RCC 7860 (cell line): Measurements from ENCODE around the gene ANKRD60.

Experiments
- DNase-seq: peaks from one replicate; pipeline ENCODE4 v3.0.0-alpha.2; 2015; ENCODE audit warnings: low spot score
- FAIRE-seq: peaks from 2 replicates; lab custom pipeline; 2012; peaks lifted over from hg19 to GRCh38; lab: Jason Lieb, UNC

Gene ANKRD60

DNA sequence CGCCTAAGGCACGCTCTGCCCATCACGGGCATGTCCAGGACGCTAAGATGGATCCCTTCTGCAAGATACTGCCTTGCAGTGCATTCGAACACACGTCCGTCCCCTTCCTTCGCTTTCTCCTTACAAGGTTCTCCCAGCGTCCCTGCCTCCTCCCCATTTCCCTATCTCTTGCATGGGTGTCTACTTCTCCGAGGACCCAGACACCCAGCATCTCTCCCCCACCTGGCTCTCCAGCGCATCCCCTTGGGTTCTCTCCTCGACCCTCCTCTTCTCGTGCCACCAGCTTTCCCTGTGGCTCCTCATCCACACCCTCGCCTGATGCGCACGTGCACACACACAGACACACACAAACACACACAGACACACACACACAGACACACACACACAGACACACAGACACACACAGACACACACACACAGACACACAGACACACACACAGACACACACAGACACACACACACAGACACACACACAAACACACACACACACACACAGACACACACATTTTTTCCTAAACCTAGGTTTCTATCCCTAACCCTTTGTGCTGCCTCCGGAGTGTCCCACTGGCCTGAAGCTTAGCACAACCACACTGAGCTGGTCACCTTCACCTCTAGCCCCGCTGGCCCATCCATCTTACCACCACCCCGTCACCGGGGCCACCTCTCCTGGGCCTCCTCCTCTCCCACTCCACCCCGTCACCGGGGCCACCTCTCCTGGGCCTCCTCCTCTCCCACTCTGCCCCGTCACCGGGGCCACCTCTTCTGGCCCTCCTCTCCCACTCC lies 31.9 kb downstream of the ANKRD60 start:
- no peak for FAIRE-seq
- no peak for DNase-seq

DNA sequence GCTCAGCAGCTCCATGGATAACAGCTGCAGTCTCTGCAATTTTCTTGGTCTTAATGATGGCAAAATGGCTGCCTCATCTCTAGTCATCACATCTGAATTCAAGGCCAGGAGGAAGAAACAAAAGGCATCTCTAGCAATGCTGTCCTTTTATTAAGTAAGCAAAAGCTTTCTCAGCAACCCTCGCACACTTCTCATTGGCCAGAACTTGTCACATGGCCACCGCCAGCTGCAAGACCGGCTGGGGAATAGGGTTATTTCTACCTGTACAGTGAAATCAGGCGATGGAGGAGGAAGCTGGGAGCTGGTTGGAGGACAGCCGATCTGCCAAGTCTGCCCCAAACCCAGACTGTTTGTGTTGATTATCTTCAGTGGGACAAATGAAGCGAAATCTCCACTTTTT lies 33.4 kb downstream of the ANKRD60 start:
- FAIRE-seq: no peak
- DNase-seq: no peak

DNA sequence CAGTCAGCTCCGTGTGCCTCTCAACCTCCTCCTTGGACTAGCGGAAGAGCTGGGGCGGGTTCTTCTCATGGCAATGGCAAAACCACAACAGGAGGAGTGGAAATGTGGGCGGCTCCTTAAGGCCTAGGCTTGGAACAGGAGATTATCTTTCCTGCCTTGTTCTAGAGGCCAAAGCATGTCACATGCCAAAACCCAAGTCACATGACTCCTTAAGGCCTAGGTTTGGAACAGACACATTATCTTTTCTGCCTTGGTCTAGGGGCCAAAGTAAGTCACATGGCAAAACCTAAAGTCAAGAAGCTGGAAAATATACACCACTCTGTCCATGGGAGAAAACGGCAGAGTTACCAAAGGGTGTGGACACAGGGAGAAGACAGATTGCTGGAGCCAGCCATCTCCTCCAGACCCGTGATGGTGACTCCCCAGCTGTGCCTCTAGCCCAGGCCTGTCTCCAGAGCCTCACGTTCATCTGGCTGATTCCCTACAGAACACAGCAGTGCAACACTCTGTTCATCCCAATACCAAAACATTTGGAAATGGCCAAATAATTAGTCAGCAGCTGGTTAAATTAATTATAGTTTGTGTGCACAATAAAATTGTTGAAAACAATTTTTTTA lies 34.2 kb downstream of the ANKRD60 start:
- no peak for FAIRE-seq

DNA sequence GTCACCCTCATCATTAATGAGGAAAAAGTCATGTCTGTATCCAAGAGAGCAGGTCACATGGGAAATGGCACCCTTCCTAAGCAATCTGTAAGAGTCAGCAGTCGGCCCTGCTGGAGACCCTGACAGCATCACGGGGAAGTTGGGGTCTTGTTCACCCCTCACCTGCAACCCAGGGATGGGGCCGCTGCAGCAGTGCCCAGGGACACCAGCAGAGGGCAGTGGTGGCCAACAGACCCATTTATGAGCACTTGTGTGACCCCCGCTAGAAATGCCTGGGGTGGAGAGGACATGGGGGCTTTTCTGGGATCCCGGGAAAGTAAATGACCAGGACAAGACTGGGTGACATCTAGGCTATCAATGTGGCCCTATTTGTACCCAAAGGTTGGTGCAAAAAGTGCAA lies 35.9 kb downstream of the ANKRD60 start:
- DNase-seq: no peak

More for the DNA sequence above, 34.2 kb downstream of the ANKRD60 start:
- no peak for DNase-seq

DNA sequence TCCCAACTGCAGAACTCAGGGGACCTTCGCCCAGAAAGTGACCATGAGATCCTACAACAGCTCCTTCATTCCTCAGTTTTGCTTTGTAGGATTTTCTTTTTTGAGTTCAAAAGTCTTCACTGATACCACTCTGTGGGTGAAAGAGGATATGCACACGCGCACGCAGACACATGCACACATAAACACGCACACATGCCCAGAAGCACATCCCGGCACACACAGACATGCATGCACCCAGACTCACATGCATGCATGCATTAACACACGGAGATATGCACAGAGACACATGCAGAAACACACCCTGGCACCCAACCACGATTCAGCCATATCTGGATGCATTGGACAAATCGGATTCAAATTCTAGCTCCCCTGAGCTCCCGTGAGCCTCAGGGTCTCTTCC lies 36.4 kb downstream of the ANKRD60 start:
- no peak for FAIRE-seq
- DNase-seq: no peak

More for the DNA sequence above, 35.9 kb downstream of the ANKRD60 start:
- FAIRE-seq: no peak

DNA sequence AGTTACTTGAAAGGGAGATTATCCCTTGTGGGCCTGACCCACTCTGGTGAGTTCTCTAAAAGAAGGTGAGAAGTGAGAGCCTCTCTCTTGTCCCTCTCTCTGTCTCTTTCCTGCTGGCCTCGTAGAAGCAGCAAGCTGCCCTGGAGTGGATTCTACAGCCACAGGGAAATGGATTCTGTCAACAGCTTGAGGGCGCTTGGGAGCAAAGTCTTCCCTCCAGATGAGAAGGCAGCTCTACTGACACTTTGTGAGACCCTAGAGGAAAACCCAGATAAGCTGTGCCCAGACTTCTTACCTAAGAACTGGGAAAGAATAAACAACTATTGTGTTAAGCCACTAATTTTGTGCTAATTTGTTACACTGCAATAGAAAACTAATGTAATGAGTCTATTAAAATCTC lies 39.9 kb downstream of the ANKRD60 start:
- no peak for DNase-seq
- FAIRE-seq: no peak

DNA sequence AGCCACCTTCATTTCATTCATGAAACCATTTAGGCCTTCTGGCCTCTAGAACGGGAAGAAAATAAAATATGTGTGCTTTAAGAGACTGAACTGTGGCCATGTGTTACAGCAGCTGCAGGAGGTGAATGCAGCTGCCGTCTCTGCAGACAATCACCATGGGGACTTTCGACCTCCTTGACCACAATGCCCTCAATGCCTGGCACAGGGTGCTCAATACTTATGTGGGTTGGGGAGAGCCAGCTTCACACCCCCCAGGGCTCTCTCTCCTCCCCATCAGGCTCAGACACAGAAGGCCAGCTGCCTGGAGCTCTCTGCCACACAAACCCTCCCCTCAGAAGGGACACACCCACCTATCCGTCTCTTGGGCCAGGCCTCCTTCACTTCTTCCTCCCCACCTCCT lies 43.5 kb downstream of the ANKRD60 start:
- FAIRE-seq (no peak), DNase-seq (no peak)

DNA sequence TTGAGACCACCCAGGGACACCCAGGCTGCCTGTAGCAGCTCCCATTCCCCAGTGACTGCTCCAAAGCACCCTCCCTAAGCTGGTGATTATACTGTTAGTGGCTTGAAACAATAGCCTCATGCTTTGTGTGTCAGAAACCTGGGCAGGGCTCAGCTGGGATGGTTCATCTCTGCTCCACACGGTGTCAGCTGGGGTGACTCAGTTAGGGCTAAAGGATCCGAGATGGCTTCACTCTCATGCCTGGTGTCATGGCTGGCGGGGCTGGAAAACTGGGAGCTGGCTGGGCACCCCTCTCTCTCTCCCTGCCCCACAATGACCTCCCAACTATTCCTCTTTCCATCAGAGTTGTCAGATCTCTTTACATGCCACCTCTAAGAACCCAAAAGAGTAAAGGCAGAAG lies 44.4 kb downstream of the ANKRD60 start:
- FAIRE-seq (no peak), DNase-seq (no peak)

DNA sequence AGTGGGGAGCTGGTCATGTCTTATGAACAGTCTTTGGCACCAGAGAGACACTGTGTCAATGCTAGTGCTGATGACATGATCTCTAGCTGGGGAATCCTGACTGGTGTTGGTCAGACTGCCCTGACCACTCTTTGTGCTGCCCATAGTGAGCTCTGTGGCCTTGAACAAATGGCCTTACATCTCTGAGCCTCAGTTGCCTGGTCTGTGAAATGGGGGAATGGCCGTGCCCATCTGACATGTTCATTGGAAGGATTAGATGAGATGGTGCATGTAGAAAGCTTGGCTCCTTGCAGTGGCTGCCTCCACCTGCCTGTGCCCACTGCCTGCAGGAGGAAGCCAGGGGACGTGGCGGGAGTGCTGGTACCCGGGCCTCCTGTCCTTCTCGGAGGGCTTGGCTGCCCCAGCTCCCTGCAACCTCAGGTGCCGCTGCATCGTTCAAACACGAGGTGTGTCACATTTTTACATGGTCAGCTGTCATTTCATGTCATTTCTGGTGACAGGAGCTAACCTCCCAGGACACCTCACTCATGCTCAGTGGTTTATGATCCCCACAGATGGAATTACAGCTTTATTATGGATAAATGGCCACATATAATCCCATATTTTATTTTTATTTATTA lies 45.8 kb downstream of the ANKRD60 start:
- DNase-seq: no peak
- FAIRE-seq: no peak

DNA sequence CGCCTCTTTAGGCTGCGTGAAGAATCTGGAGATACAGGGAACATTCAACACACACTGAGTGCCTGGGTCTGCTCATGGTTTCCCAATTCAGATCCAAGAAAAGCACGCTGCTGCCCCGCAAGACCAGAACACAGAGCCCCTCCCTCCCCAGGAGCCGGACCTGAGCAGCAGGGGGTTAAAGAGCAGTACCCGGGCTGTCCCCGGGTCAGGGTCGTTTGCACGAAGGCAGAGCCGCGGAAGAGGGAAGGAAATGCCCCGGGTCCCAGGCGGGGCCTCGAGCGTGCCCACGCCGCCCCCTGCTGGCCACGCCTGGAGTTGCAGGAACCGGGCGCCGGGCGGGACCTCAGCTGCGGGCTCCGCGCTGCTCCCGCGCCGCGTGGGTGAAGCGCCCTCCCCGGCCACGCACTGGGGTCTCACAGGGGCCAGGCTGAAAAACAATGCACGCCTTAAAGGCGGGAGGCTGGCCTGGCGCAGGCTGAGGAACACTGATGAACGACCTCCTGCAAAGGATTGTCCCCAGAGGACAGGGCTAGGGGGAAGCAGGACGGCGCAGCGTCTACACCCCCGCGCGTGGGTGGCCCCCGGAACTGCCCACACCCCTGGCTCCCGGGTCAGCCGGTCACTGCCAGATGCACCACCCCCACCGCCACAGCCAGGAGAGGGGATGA lies 48.9 kb downstream of the ANKRD60 start:
- FAIRE-seq (no peak), DNase-seq (peak; percentile 35)

DNA sequence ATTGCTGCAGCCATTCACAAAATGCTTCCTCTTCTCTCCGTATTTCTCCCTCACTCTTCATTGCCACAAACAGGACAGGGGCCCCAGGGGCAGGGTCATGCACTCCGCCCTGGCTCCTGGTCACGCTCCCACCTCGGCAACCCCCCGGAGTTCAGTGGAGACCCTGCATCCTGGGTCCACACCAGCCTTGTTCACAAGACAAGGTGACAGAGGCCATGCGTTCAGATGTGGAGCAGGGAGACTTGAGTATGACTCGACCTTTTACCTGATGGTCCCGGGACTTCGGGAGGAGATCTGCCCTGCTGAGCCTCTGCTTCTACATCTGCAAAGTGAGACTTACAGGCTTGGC lies 49.4 kb downstream of the ANKRD60 start:
- FAIRE-seq: no peak
- DNase-seq: no peak

DNA sequence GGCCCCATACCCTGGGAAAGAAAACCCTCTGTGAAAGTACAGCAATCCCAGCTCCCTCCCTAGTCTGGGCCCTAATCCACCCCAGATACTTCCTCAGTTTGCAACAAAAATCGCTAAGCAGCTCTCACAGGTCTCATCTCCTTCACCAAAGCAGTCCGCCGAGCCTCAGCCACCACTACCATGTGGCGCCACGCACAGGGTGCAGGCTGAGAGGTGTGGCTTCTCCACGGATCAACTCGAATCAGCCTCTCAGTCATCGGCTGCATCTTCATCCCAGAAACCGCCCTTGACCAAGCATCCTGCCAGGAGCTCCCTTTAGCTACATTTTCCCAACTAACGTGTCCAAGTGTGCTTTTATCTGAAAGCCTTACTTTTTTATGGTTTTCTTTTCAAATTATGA lies 50.7 kb downstream of the ANKRD60 start:
- no peak for FAIRE-seq
- DNase-seq: no peak

DNA sequence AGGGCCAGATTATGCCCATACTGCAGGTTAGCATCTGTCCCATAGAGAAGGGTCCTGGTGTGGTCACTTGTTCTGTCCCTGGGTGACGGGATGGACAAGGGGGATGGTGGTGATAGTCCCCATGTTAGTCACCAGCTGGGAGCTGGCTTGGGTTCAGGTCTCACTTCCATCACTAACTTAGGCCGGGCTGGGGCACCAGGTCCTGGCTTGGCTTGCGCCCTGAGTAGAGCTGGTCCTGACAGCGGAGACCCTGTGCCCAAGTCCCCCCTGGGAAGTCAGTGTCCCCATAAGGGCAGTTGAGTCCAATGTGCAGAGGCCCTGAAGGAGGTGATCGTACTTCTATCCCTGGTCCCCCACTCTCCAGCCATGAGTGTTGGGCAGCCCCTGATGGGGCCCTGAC lies 52.6 kb downstream of the ANKRD60 start:
- no peak for FAIRE-seq
- no peak for DNase-seq

DNA sequence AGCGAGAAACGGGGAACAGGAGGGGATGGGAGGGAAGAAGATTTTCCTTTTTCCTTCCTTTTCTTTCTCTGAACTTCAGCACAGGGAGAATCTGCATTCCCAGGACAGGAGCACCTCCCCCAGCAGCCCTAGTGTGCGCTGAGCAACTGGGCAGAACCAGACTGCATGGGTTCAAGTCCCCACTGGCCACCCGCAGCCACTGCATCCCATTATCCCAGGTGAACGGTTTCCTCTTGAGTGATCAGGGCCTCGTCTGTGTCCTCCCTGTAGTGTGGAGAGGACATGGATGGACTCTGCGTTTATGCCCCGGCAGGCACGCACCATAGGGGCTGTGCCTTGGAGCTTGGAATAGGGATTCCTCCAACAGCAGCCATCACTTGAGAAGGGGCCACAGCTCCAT lies 53.0 kb downstream of the ANKRD60 start:
- FAIRE-seq: no peak

DNA sequence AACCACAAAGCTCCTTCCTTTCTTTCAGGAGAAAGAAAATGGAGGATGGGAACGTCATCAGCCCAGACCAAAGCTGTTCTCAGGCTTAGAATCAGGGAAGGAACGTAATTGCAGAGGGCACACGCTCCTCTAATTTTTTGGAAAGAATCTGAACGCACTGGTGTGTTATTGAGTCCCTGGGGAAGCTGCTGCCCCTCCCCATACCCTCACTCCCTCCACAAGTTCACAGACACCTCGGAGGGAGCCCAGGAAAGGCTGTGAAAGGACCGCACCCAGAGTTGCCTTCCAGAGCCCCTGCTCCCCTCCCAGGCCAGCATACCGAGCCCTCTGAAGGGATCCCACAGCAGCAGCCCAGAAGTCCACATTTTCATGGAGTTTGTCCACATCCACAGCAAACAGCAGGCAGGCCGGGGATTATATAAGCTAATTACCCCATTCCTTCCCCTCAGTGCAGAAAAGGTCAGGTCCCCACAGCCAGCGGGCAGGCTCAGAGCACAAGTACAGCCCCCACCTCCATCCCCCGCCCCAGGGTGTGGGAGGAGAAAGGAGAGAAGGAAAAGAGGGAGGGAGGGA lies 53.7 kb downstream of the ANKRD60 start:
- FAIRE-seq: no peak

More for the DNA sequence above, 53.0 kb downstream of the ANKRD60 start:
- DNase-seq: no peak

DNA sequence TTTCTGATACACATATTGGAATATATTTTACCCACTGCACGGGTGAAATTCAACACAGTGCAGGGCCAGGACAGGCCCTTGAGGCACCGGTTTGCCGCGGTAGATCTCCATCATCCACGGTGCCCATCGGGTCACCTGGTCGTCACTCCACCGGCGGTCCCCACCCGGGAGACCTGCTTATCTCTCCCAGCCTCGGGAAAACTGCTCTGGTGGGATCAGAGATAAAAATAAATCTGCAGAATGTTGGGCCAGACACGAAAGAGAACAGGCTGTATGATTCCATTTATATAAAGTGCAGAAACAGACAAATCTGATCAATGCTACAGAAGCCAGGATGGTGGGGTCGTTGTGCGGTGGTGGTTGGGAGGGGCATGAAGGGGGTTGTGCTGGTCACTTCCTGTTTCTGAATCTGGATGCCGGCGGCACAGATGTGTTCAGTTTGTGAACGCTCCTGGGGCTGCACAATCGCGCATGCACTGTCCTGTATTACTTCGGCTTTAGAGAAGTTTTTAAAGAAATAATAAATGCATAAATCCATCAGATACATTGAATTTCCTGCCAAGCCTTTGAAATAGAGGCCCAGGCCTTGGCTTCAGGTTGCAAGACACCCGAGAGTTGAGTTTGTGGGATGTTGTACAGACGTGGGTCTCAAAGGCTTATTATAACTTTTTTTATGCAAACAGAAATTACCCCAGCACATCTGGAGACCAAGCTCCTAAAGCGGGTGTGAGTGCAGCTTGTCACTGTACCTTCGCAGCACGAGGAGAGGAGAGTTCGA lies 54.3 kb downstream of the ANKRD60 start:
- no peak for DNase-seq

More for the DNA sequence above, 53.7 kb downstream of the ANKRD60 start:
- no peak for DNase-seq

DNA sequence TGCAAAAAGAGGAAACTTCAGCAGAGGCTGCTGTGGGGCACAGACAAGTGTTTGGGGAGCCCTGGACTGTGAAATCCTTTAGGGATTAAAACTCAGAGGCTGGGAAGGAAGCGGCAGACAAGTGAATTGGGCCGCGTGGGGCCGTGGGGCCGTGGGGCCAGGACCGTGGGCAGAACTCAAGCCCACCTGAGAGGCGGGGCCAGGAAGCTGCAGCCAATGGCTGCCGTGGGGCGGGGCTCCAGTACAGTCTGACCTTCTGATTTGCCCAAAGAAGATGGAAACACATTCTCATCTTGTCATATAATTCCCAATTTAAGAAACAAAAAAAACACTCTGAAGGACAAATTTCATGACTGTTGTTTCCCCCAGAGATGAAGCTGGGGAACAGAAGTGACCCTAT lies 55.4 kb downstream of the ANKRD60 start:
- no peak for FAIRE-seq
- no peak for DNase-seq

More for the DNA sequence above, 54.3 kb downstream of the ANKRD60 start:
- FAIRE-seq: no peak

DNA sequence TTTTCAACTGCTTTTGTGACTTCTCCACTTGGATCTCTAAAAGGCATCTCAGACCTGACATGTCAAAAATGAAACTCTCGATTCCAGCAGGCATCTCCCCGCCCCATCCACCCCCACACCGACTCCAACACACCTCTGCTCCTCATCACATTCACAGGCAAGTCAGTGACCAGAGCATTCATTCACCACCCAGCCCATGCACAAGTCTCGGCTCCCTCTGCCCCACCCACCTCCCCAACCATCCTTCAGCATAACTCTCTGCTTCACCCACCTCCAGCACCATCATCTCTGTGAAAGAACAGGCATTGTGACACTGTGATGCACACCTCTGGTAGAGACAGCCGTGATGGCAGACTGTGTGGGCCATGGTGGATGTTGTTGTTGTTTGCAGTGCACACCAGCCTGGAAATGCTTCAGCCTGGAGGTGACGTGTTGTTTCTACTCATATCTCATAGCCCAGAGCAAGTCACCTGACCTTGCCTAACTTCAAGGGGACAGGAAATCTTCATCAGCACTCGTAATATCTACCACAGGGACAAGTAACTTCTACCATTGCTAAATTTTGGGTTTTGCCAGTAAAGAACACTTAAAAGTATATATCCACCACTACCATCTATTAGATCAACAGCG lies 56.5 kb downstream of the ANKRD60 start:
- FAIRE-seq (no peak), DNase-seq (no peak)

DNA sequence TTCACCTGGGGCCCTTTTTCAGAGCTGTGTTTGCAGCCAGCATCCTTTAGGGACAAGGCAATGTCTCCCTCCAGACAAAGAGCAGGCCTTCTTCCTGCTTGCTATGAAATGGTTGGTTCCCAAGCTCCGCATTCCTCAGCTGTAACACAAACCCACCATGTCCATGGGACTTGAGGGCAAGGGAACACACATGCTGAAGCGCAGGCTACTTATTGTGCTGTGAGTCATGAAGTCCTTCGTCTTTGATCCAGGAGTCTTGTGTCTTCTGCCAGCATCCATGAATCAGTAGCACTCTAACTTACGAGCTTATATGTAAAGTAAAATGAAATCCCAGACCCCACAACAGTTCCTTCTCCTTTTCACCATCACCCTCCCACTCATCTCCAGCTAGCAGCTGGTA lies 59.0 kb downstream of the ANKRD60 start:
- no peak for FAIRE-seq
- no peak for DNase-seq

DNA sequence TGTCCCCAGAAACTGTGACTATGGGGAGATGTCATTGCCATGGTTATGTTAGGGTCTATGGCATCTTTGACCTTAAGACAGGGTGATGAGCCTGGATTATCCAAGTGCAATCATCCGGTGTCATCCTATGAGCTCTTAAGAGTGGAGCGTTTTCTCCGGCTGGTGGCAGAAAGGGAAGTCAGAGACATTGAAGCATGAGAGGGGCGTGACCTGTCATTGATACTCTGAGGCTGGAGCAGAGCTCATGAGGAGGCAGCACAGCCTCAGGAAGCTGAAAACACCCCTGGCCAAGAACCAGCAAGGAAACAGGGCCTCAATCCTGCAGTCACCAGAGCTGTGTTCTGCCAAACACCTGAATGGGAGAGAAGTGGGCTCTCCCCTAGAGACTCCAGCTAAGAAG lies 59.6 kb downstream of the ANKRD60 start:
- no peak for DNase-seq
- no peak for FAIRE-seq
